ENCODE results near the gene KRTAP4-2. TPM values are rescaled to one million over a fixed set of nuclear protein-coding genes. Genes with fewer than 3 reads are reported as not detected.

Gene KRTAP4-2
- total and polyA plus RNA-seq, 9 of the 15 experiments (the other 6 are each of a cell fraction or from before 2014, with no cell fraction given) = not detected

DNA sequence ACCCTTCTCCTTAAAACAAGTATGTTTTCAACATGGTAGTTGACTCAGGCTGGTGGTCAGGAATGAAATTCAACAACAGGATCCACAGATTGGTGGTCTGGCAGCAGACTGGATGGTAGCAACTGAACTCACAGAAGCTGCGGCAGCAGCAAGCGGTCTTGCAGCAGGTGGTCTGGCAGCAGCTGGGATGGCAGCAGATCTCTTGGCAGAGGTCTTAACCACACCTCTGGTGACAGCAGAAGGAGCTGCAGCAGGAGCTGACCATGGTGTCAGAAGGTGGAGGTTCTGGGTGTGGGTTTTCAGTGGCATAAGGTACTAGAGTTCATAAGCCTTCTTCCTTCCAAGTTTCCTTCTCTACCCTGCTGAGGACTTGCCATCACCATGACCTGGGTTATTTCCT lies 8.9 kb upstream of the KRTAP4-2 start (continued):
- TF ChIP-seq, protein P1, sequence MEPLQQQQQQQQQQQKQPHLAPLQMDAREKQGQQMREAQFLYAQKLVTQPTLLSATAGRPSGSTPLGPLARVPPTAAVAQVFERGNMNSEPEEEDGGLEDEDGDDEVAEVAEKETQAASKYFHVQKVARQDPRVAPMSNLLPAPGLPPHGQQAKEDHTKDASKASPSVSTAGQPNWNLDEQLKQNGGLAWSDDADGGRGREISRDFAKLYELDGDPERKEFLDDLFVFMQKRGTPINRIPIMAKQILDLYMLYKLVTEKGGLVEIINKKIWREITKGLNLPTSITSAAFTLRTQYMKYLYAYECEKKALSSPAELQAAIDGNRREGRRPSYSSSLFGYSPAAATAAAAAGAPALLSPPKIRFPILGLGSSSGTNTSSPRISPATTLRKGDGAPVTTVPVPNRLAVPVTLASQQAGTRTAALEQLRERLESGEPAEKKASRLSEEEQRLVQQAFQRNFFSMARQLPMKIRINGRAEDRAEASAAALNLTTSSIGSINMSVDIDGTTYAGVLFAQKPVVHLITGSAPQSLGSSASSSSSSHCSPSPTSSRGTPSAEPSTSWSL (CRISPR knock-in tag; IDR thresholded peaks at IDR 0.05; ENCODE audit: borderline replicate concordance) = no peak
- TF ChIP-seq DDX20 (tag; IDR thresholded peaks at IDR 0.05; ENCODE audit: low read depth) (no peak), DPF2 (IDR thresholded peaks at IDR 0.05) (no peak), TEAD1 (CRISPR knock-in tag; IDR thresholded peaks at IDR 0.05) (no peak), TSC22D4 (tag; IDR thresholded peaks at IDR 0.05) (no peak), BRD9 (IDR thresholded peaks at IDR 0.05; ENCODE audit: low read depth, partially characterized antibody) (no peak)

DNA sequence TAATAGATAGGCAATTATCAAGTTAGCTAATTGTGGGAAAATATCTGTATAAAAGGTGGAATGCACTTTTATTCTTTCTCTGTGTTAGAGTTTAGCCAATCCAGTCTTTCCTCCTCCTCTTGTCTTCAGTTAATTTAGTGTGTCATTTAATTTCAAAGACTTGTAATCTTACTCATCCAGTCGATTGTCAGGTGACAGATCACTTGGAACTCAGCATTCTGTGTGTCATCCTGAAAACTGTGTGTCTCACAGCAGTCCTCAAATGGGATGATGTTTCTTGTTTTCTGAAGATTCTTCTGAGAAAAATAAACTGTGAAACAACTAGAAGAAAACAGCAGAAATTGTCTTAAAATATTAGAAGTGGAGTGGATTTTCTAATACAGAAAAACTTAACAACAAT lies 7.0 kb upstream of the KRTAP4-2 start:
- no peaks in the 10 kb centered on the region for H3K9me1 ChIP-seq (ENCODE audit: control insufficient read depth, insufficient read depth, low read length)
- no peak overlapping the region for H3K9ac ChIP-seq (ENCODE audit: insufficient read depth in 1 of 2, low read depth in 2 of 2, low read length in 2 of 2)
- 0% methylated on average over 1 of the region's 1 CpG for WGBS (ENCODE audit: insufficient coverage, low coverage, missing lambda C conversion rate)
- H3K27me3 ChIP-seq (ENCODE audit: control insufficient read depth in 2 of 2, insufficient read depth in 2 of 2, low read length in 2 of 2) = peaks cover 0 to 11% of the 10 kb centered on the region in 2 experiments; a peak in 3 of 5 replicates
- ATAC-seq = no peak
- H3K9me3 ChIP-seq (replicated peaks; ENCODE audit: control insufficient read depth, insufficient read depth, low read depth, low read length) = no peaks in the 10 kb centered on the region
- H3K4me2 ChIP-seq (ENCODE audit: insufficient read depth, low read length) = no peak overlapping the region
- no peak for FAIRE-seq
- H3K4me1 ChIP-seq (replicated peaks in 1 of 2; ENCODE audit: control insufficient read depth in 2 of 2, insufficient read depth in 2 of 2, low read length in 2 of 2) = peaks cover 0 to 2% of the 10 kb centered on the region in 2 experiments; a peak in 2 of 5 replicates
- H2AFZ ChIP-seq (ENCODE audit: low read depth, low read length) = no peak overlapping the region
- H3K4me3 ChIP-seq = no peak overlapping the region
- H3K79me2 ChIP-seq (ENCODE audit: control insufficient read depth, insufficient read depth, low read length) = no peaks in the 10 kb centered on the region
- in situ Hi-C loops (cut with MboI) = no loop called here
- ChIA-PET CTCF (ENCODE audit: low intra/inter-chr PET ratio) (no interaction called here), POLR2A (no interaction called here)
- intact Hi-C loops (cut with micrococcal nuclease) = no loop called here
- no peak overlapping the region for H3K27ac ChIP-seq (ENCODE audit: extremely low read depth, low read depth, low read length)
- no peaks in the 10 kb centered on the region for H4K20me1 ChIP-seq (replicated peaks; ENCODE audit: control insufficient read depth, insufficient read depth, low read length)
- no peak for DNase-seq (ENCODE audit: extremely low read depth in 1 of 4, low spot score in 3 of 4)
- H3K36me3 ChIP-seq (ENCODE audit: control insufficient read depth, insufficient read depth, low read length) = no peaks in the 10 kb centered on the region
- BruUV-seq (replicated peaks) = no TSS peak
- TF ChIP-seq, protein P2, sequence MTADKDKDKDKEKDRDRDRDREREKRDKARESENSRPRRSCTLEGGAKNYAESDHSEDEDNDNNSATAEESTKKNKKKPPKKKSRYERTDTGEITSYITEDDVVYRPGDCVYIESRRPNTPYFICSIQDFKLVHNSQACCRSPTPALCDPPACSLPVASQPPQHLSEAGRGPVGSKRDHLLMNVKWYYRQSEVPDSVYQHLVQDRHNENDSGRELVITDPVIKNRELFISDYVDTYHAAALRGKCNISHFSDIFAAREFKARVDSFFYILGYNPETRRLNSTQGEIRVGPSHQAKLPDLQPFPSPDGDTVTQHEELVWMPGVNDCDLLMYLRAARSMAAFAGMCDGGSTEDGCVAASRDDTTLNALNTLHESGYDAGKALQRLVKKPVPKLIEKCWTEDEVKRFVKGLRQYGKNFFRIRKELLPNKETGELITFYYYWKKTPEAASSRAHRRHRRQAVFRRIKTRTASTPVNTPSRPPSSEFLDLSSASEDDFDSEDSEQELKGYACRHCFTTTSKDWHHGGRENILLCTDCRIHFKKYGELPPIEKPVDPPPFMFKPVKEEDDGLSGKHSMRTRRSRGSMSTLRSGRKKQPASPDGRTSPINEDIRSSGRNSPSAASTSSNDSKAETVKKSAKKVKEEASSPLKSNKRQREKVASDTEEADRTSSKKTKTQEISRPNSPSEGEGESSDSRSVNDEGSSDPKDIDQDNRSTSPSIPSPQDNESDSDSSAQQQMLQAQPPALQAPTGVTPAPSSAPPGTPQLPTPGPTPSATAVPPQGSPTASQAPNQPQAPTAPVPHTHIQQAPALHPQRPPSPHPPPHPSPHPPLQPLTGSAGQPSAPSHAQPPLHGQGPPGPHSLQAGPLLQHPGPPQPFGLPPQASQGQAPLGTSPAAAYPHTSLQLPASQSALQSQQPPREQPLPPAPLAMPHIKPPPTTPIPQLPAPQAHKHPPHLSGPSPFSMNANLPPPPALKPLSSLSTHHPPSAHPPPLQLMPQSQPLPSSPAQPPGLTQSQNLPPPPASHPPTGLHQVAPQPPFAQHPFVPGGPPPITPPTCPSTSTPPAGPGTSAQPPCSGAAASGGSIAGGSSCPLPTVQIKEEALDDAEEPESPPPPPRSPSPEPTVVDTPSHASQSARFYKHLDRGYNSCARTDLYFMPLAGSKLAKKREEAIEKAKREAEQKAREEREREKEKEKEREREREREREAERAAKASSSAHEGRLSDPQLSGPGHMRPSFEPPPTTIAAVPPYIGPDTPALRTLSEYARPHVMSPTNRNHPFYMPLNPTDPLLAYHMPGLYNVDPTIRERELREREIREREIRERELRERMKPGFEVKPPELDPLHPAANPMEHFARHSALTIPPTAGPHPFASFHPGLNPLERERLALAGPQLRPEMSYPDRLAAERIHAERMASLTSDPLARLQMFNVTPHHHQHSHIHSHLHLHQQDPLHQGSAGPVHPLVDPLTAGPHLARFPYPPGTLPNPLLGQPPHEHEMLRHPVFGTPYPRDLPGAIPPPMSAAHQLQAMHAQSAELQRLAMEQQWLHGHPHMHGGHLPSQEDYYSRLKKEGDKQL (CRISPR knock-in tag; IDR thresholded peaks at IDR 0.05; ENCODE audit: borderline replicate concordance) = no peak
- no peak for TF ChIP-seq EWSR1 (IDR thresholded peaks at IDR 0.05; ENCODE audit: borderline replicate concordance, low read depth, partially characterized antibody)
- no peak for TF ChIP-seq CREB1 (IDR thresholded peaks at IDR 0.05)
- no peak for TF ChIP-seq CREB1 (CRISPR knock-in tag; IDR thresholded peaks at IDR 0.05)
- no peak for TF ChIP-seq FUS (optimal IDR thresholded peaks at IDR 0.05; ENCODE audit: low read depth, low read length)
- TF ChIP-seq MEIS2 (IDR thresholded peaks at IDR 0.05; ENCODE audit: partially characterized antibody) = no peak
- TF ChIP-seq ZBTB17 (CRISPR knock-in tag; IDR thresholded peaks at IDR 0.05) = no peak
- no peak for TF ChIP-seq CEBPB (tag; IDR thresholded peaks at IDR 0.05)
- TF ChIP-seq, protein P3, sequence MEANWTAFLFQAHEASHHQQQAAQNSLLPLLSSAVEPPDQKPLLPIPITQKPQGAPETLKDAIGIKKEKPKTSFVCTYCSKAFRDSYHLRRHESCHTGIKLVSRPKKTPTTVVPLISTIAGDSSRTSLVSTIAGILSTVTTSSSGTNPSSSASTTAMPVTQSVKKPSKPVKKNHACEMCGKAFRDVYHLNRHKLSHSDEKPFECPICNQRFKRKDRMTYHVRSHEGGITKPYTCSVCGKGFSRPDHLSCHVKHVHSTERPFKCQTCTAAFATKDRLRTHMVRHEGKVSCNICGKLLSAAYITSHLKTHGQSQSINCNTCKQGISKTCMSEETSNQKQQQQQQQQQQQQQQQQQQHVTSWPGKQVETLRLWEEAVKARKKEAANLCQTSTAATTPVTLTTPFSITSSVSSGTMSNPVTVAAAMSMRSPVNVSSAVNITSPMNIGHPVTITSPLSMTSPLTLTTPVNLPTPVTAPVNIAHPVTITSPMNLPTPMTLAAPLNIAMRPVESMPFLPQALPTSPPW (CRISPR knock-in tag; IDR thresholded peaks at IDR 0.05) = no peak
